Keratinocyte (primary cell): Measurements from ENCODE around the gene C11orf42. TPM values are rescaled to one million over a fixed set of nuclear protein-coding genes. Genes with fewer than 3 reads are reported as not detected.

Experiments
- DNase-seq: peaks from one replicate; pipeline ENCODE4 v3.0.0-alpha.2; 2011; ENCODE audit warnings: low read depth, missing footprints, low spot score
- FAIRE-seq: peaks from 2 replicates; lab custom pipeline; 2011; peaks lifted over from hg19 to GRCh38; lab: Jason Lieb, UNC
- H2AFZ ChIP-seq: 2 replicates; pipeline ENCODE4 v1.6.0; 2012; ENCODE audit warnings: low read length, control low read depth, inconsistent platforms; ENCODE audit not compliant: control insufficient read depth
- H3K27ac ChIP-seq: 2 replicates; pipeline ENCODE4 v1.5.1; 2011; ENCODE audit warnings: low read length; ENCODE audit not compliant: control insufficient read depth, insufficient read depth
- H3K27me3 ChIP-seq: 3 replicates; pipeline ENCODE4 v1.6.0; 2011; ENCODE audit warnings: low read length; ENCODE audit not compliant: control insufficient read depth, insufficient read depth; ENCODE audit errors: extremely low read depth
- H3K36me3 ChIP-seq, 2 experiments: 2 replicates in 1 of 2; 3 replicates in 1 of 2; pipeline ENCODE4 v1.5.1; 2011; ENCODE audit warnings: low read length in 2 of 2, mild to moderate bottlenecking in 1 of 2; ENCODE audit not compliant: control insufficient read depth in 2 of 2, insufficient read depth in 2 of 2; ENCODE audit errors: extremely low read depth in 1 of 2
- H3K4me1 ChIP-seq: 3 replicates; pipeline ENCODE4 v1.5.1; 2011; ENCODE audit warnings: low read length; ENCODE audit not compliant: control insufficient read depth, insufficient read depth; ENCODE audit errors: extremely low read depth
- H3K4me2 ChIP-seq: 3 replicates; pipeline ENCODE4 v1.6.0; 2011; ENCODE audit warnings: low read depth, low read length; ENCODE audit not compliant: control insufficient read depth, insufficient read depth; ENCODE audit errors: extremely low read depth
- H3K4me3 ChIP-seq, 3 experiments: fragments of 200-600 bp in 1 of 3; sonication (generic) in 1 of 3; 2 replicates in 2 of 3; 3 replicates in 1 of 3; pipeline ENCODE4 v1.5.1; 2011 to 2016; ENCODE audit warnings: low read length in 3 of 3, mild to moderate bottlenecking in 3 of 3, control low read depth in 2 of 3, inconsistent platforms in 1 of 3, low read depth in 1 of 3, mixed read lengths in 1 of 3, mixed run types in 1 of 3, moderate library complexity in 1 of 3; ENCODE audit not compliant: control insufficient read depth in 2 of 3, insufficient read depth in 2 of 3; ENCODE audit errors: extremely low read depth in 1 of 3
- H3K79me2 ChIP-seq: 2 replicates; pipeline ENCODE4 v1.6.0; 2012; ENCODE audit warnings: low read length; ENCODE audit not compliant: control insufficient read depth, insufficient read depth
- H3K9ac ChIP-seq: 3 replicates; pipeline ENCODE4 v1.6.0; 2011; ENCODE audit warnings: low read length; ENCODE audit not compliant: control insufficient read depth, insufficient read depth; ENCODE audit errors: extremely low read depth
- H3K9me1 ChIP-seq: 3 replicates; pipeline ENCODE4 v1.6.0; 2011; ENCODE audit warnings: low read length; ENCODE audit not compliant: control insufficient read depth, insufficient read depth; ENCODE audit errors: extremely low read depth
- H3K9me3 ChIP-seq: 2 replicates; pipeline ENCODE4 v1.5.1; 2012; ENCODE audit warnings: low read depth, low read length; ENCODE audit not compliant: control insufficient read depth
- H4K20me1 ChIP-seq: 3 replicates; pipeline ENCODE4 v1.6.0; 2011; ENCODE audit warnings: low read length; ENCODE audit not compliant: control insufficient read depth, insufficient read depth; ENCODE audit errors: extremely low read depth
- CTCF ChIP-seq, 3 experiments: IDR thresholded peaks in 1 of 3; conservative IDR thresholded peaks in 1 of 3; optimal IDR thresholded peaks in 1 of 3; 2 replicates in 2 of 3; 3 replicates in 1 of 3; pipeline versions ENCODE3 to v1.5.1; 2011; ENCODE audit warnings: low read length in 3 of 3, mild to moderate bottlenecking in 3 of 3, moderate library complexity in 2 of 3, control low read depth in 1 of 3, inconsistent platforms in 1 of 3; ENCODE audit not compliant: insufficient read depth in 2 of 3; ENCODE audit errors: extremely low read depth in 1 of 3
- EZH2 ChIP-seq: IDR thresholded peaks from one replicate; pipeline ENCODE4 v1.6.1; 2012; ENCODE audit warnings: inconsistent platforms, mild to moderate bottlenecking, low read length, moderate library complexity
- dilution Hi-C: fragments of 300-500 bp; cut with MboI; formaldehyde crosslinking; loops from one replicate; pipeline ENCODE4 v1.7.0; 2020; ENCODE audit warnings: low sequenced_read_pairs; ENCODE audit not compliant: extremely low pct_ligation_motif_present
- polyA plus RNA-seq, 5 experiments: library from polyadenylated mRNA; depleted of rRNA in 3 of 5; stranded (reverse) in 3 of 5; stranded (forward) in 1 of 5; unstranded in 1 of 5; fragments of >200 nt; gene quantifications; 1 replicate in 1 of 5; 2 replicates in 3 of 5; 3 replicates in 1 of 5; pipeline versions ENCODE4 v1.2.1 to v1.2.3, GENCODE V29; 2011 to 2012; ENCODE audit warnings: missing spikeins in 2 of 5, low read depth in 1 of 5, low replicate concordance in 1 of 5

The C11orf42 gene
- polyA plus RNA-seq, 1 donor (not counting 4 experiments of a cell fraction or from before 2014, with no cell fraction given) = not detected

DNA sequence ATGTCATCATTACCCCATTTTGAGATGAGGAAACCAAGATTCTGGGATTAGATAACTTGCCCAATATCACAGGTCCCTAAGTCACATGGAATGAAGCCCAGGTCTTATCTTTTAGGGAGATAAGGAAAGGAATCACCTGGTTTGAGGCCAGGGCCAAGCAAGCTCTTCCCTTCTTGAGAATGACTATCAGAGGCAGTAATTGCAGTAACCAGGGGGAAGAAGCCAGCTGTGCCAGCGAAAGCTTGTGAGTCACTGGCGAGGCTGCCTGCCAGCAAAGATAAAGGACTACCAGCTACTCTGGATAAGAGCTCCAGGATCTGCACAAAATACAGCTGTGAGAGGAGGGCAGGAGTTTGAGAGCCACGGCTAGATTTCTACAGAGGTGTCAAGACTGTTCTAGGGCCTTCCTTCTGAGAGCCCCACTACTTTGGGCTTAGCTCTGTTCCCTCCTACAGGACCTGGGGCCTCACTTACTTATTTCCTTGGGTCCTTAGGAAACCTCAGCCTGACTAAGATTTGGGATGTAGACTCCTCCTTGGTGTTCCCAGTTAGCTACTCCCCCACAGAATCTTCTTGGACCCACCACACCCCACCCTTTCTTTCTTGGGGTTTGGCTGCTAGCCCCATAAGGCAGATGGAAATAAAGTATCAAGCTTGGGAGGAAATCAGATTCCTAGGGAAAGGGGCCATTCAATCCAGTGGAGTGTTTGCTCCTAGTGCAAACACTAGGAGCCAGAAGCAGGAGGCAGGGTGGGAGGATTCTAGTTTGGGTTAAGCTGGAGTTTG, 44.6 kb downstream of the C11orf42 start:
- dilution Hi-C loops = no loop called here
- Histone ChIP-seq H3K27me3 (no peaks in the 10 kb centered on the region), H4K20me1 (no peaks in the 10 kb centered on the region), H3K9me1 (no peaks in the 10 kb centered on the region), H3K4me1 (peaks cover 22% of the 10 kb centered on the region), H3K4me3 (no peak overlapping the region), H3K9me3 (no peaks in the 10 kb centered on the region), H2AFZ (peak overlapping the region; percentile 46), H3K27ac (no peak overlapping the region), H3K9ac (no peak overlapping the region), H3K36me3 (no peaks in the 10 kb centered on the region), H3K4me2 (peak overlapping the region; percentile 52), H3K79me2 (no peaks in the 10 kb centered on the region)
- DNase-seq (peak; percentile 33), FAIRE-seq (peak; percentile 82)
- TF ChIP-seq EZH2 (no peak), CTCF (optimal IDR thresholded peaks at IDR 0.05 in 1 of 3, IDR thresholded peaks at IDR 0.05 in 1 of 3, conservative IDR thresholded peaks at IDR 0.05 in 1 of 3; ENCODE audit: extremely low read depth in 1 of 3, insufficient read depth in 2 of 3, low read length in 3 of 3) (no peak)

DNA sequence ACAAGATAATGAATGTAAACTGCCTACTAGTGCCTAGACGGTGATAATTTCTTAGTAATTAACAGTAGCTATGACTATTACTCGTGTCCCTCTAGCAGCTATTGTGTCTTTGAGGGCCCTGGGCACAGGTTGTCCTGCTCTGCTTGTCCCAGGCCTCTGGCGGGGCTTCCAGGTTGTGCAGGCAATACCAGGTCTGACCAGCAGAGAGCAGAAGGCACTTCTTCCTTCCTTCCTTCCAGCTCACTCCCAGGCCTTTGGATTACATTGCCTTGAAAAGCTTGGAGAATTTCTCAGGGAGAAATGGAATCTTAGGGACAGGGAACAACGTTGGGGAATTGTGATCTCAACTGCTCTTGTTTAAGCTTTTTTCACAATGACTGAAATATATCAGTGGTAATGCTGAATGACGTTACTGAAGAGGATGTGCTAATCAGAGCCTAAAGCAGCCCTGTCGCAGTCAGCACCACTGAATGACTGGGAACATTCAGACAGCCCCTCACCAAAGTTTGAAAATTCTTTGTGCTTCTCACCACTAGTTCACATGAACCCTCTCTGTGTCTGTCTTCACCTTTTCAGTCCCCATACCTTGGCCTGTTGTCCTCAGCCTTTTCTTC, 45.9 kb downstream of the C11orf42 start:
- H3K9me1 ChIP-seq = no peaks in the 10 kb centered on the region
- H3K36me3 ChIP-seq = no peaks in the 10 kb centered on the region
- TF ChIP-seq CTCF (optimal IDR thresholded peaks at IDR 0.05 in 1 of 3, IDR thresholded peaks at IDR 0.05 in 1 of 3, conservative IDR thresholded peaks at IDR 0.05 in 1 of 3; ENCODE audit: extremely low read depth in 1 of 3, insufficient read depth in 2 of 3, low read length in 3 of 3) (peak; percentile 81 to 92 (median 90)), EZH2 (no peak)
- H3K79me2 ChIP-seq = no peaks in the 10 kb centered on the region
- no peak overlapping the region for H3K4me2 ChIP-seq
- peak; percentile 78 for FAIRE-seq
- dilution Hi-C loops = no loop called here
- peaks cover 1% of the 10 kb centered on the region for H3K27me3 ChIP-seq
- H2AFZ ChIP-seq = no peak overlapping the region
- peaks cover 11% of the 10 kb centered on the region for H3K4me1 ChIP-seq
- DNase-seq = peak; percentile 23
- H3K9ac ChIP-seq = no peak overlapping the region
- H4K20me1 ChIP-seq = no peaks in the 10 kb centered on the region
- H3K27ac ChIP-seq = no peak overlapping the region
- no peak overlapping the region for H3K4me3 ChIP-seq
- no peaks in the 10 kb centered on the region for H3K9me3 ChIP-seq
